GM19240 (cell line): Measurements from ENCODE around the gene SENP8.
"Not testable (repeated sequence)": the region's sequence is repeated elsewhere in the genome, so short reads cannot be mapped to it uniquely, and the experiment has no call there.

ENCODE experiments used
- DNase-seq: peaks from one replicate; pipeline ENCODE4 v3.0.0; 2011; ENCODE audit warnings: low spot score; ENCODE audit not compliant: insufficient read length

Gene SENP8

GRCh38 chr15:72155003-72155621 is 36.9 kb downstream of the SENP8 start:
- no peak for DNase-seq

DNA sequence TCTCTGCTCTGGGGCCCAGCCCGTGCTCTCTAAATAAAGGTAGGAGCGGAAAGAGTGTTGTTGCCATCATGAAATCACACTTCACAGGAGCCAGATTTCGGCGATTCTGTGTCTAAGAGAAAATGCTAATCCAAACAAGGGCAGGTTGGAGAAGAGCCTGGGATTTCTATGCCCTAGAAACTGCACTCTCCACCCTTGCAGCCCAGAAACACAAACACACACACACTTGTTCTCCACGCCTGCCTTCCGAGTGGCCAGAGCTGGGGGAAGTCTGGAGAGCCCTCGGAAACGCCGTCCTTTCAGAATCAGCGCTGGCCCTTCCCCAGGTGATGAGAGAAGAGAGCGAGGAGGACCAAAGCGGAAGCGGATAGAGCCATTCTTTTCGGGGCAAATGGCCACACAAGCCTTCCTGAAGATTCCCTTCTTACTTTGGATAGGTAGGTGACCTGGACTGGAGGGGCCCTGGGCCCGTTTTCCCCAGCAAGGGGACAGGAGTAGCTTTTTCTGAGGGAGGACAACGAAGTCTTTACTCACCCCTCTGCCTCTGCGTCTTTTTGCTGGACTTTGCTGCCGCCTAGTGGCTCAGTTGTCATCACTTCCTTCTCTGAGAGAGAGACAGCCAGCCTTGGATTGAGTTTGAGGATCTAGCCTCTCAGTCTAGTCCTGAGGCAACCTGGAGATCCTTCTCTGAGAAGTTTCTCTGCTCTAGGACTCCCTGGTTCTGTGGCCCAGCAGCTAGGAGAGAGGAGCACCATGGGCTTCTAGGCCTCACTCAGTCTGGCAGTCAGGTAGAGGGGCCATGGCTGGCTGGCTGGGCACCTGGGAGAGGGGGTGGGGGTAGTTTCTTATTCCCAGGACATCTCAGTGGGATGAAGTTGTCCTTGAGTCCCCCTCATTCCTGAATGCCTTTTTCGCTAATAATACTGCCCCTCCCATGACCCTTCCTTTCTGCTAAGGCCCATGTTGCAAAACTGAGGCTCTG is 37.7 kb downstream of the SENP8 start:
- peak; percentile 73 for DNase-seq

DNA sequence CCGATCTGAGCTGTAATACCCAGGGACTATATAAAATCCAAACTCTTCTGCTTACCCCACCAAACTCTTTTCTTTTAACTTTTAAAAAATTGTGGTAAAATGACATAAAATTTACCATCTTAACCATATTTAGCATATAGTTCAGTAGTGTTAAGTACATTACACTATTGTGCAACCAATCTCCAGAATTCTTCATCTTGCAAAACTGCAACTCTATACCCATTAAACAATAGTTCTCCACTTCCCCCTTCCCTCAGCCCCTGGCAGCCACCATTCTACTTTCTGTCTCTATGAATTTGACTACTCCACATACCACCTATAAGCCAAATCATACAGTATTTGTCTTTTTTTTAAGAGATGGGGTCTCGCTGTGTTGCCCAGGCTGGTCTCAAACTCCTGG is 38.7 kb downstream of the SENP8 start:
- no peak for DNase-seq

DNA sequence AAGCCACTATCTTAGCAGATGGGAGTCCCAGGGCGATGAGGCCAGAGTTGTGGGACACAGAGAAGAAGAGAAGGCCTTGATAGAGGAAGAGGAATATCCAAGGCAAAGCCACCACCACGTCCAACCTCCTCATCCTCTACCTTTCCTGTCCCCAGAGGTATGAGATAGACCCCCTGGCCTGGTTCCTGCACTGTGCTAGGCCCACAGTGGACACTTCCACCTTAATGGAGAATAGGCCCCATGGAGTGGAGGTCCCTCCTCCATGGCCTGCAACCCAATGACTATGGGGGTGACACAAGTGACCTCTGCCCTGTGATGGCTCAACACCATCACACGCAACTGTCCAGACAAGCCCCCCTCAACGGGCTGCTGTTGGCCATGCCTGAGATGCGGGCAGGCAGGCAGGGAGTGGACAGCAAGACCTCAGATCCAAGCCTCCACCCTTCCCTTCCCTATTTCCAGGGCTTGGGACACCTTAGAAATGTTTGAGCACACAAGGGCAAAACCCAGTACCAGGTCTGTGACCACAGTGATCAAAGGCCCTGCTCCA is 42.6 kb downstream of the SENP8 start:
- DNase-seq = no peak

DNA sequence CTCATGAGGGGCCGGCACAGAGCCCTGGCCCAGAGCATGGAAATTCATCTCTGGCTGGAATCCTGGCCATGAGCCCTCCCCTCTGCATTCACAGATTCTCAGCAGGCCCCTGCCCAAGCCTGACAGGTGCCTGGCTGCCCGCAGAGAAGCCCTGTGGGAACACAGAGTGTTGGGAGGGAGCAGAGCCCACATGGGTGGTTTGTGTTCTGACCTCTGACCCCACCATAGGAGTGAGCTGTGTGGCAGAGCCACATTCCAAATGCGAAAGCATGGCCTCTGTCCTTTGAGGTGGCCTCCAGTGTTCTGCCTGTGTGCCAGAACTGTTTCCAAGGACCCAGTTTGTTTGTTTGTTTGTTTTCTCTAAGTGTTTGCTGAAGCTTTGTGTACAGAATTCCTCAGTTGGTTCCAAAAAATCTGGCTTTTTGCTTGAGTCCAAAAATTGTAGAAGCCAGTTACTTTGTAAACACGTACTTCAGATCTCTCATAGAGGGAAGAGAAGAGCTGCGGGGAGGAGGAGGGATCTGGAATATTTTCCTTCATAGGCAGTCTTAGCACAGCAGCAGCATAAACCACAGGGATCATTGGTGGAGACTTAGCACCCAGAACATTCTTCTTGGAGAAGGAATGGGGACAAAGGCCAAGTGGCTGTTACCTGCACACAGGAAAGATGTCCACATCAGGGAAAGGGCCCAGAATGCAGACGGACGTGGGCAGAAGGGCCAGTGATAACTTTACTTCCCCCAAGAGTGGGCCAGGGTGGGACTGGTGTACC is 43.3 kb downstream of the SENP8 start:
- no peak for DNase-seq

GRCh38 chr15:72162569-72162968 is 44.4 kb downstream of the SENP8 start:
- no peak for DNase-seq

DNA sequence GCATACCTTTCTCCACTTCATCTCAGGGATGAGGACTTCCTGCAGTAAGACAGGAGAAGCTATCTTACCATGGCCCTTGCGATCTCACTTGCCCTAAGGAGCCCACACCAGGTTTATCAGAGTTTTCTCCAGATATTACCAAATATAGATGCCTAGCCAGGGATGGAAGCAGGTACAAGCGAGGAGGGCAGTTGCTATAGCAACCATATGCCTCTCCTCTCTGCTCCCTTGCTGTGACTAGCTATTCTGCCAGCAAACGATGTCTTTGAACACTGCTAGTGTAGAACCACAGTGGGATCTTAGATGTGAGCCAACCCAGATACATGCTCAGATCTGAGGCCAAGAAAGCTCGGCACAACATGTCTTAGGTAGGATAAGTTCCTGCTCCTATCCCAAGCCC is 45.5 kb downstream of the SENP8 start:
- DNase-seq = no peak

DNA sequence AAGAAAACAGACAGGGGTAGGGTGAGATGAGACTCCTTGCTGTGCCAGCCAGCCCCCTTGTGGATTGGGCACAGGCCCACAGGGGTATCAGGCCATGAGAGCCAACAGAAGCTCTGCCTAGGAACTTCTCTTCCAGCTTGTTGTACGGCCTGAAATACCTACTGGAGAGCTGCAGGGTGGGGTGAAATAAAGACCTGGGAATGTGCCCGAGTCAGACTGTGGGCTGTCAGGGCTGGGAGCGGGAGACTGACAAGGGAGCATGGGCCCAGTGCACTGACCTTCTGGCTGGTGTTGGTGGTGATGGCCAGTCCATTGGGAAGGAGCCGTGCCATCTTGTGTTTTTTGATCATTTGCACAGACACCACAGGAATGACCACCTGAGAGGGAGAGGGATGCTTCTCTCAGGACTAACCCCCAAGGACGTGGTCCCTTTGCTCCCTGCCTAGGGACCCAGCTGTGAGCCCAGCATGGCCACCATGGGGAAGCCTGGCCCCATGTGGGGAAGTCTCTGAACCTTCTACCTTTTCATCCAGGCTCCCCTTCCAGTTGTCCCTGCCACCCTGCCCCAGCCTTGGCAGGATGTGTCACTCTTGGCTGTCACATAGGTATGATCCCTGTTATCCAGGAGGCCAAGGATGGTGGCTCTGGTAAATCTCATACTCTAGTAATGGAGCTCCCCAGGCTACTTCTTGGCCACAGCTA is 48.7 kb downstream of the SENP8 start:
- no peak for DNase-seq

- DNase-seq = no peak
Observed at GRCh38 chr15:72167445-72167844, 49.2 kb downstream of the SENP8 start.

GRCh38 chr15:72168131-72168807 is 50.1 kb downstream of the SENP8 start:
- DNase-seq = no peak

DNA sequence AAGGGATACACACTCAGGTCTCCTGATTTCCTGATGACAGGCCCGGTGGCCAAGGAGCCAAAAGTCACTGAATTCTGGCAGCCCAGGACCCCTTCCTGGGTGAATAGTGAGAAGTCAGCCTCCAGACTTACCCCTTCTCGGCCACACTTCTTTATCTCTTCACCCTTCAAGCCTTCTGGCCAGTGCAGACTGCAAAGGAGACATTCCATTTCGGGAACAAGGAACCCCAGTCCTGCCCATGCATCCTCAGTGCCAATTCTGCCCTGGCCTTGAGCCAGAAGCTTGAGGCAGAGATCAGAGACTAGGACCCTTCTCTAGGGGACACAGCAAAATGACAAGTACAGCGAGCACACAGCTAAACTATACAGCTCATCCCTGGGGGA is 50.6 kb downstream of the SENP8 start:
- DNase-seq = no peak

GRCh38 chr15:72169236-72169920 is 51.2 kb downstream of the SENP8 start:
- DNase-seq = no peak

DNA sequence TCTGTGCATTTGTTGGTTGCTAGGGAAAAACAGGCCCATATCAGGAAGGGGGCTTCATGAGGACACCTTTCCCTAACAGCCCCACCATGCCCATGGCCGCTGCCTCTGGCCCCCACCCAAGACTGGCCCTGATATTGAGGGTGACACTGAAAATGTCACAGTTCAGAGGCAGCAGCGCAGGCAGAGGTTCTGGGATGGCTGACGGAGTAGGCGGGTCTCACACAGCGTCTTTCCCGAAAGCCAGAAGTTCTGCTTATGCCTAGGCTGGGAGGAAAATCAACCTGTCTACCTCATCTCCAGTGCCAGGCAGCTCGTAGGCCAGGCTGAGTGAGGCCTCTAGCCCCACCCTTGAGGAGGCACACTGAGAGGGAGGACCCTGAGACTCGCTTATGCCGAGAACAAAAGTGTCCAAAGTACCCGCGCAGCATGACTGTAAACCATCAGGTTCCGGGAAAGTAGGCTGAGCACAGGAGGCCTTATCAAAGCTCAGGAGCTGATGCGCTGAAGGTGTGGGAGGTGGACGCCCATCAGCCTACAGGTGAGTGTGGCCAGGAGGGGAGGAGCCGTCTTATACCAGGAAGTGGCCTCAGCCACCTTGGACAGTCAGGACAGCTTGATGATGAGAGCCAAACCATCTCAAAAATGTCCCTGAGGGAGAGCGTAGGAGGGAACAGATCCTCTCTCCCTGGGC is 51.9 kb downstream of the SENP8 start:
- DNase-seq = no peak

DNA sequence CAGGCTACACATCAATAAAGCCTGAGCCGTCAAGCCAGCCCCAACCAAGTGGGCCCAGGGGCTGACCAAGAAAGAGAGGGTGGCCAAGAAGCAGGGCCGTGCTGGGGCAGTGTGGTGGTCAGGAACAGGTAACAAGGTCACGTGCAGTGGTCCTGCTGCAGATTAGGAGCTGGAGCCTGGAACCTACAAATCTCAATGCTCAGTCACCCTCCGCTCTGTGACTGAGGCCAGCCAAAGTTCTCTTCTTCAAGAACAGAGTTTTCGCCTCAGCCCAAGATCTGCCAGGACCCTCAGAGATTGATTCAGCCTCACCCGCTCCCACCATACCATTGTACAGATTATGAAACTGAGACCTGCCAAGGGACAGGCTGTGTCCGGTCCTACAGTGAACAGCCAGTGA is 52.5 kb downstream of the SENP8 start:
- no peak for DNase-seq

DNA sequence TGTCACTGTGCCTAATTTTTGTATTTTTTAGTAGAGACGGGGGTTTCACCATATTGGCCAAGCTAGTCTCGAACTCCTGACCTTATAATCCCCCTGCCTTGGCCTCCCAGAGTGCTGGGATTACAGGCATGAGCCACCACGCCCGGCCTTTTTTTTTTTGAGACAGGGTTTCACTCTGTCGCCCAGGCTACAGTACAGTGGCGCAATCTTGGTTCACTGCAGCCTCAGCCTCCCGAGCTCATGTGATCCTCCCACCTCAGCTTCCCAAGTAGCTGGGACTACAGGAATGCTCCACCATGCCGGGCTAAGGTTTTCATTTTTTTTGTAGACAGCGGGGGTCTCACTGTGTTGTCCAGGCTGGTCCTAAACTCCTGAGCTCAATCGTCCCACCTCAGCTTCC is 53.8 kb downstream of the SENP8 start:
- DNase-seq = not testable (repeated sequence)

DNA sequence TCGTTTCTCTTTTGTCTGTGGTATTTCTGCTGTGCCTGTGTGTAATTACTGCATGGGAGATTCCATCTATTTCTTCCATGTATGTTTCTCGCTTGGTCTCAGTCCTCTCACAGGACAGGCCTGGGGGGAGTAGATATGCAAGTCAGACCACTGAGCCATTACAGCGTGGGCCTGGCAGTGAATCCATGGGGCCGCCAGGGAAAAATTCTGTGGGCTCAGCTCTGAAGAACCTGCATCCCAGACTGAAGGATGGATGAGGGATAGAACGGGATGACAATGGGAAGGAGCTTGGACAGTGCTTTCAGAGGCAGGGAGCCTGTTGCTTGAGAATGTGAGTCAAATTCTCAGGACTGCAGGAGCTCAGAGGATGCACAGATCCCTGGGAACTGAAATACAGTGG is 54.6 kb downstream of the SENP8 start:
- no peak for DNase-seq

- no peak for DNase-seq
Observed at GRCh38 chr15:72173401-72173800, 55.2 kb downstream of the SENP8 start.

- DNase-seq = no peak
Observed at GRCh38 chr15:72173864-72174550, 55.8 kb downstream of the SENP8 start.
